HCT116 (cell line): Measurements from ENCODE around the gene EPDR1. TPM values are rescaled to one million over a fixed set of nuclear protein-coding genes. Genes with fewer than 3 reads are reported as not detected.

Source experiments
- ATAC-seq: fragments of 200-7000 bp; cut with Tn5 transposase; 2 replicates; pipeline ENCODE4 v1.9.1; 2020; ENCODE audit warnings: mild to moderate bottlenecking, moderate library complexity
- BruUV-seq: library from RNA; stranded (reverse); fragments of 400-500 nt; replicated peaks from 2 replicates; lab custom pipeline; 2021; lab: Mats Ljungman, UMichigan
- CTCF ChIA-PET: fragments of 300-600 bp; sonication (Branson Sonifier 250); formaldehyde crosslinking; loops from one replicate; lab custom pipeline; 2021; ENCODE audit warnings: antibody characterized with exemption; lab: Charles Lee
- POLR2A ChIA-PET: fragments of 300-600, 350-600 bp; sonication (Branson Sonifier 250); formaldehyde crosslinking; loops from one replicate; lab custom pipeline; 2021; ENCODE audit warnings: antibody characterized with exemption; lab: Charles Lee
- RAD21 ChIA-PET, 2 experiments: fragments of 300-600 bp; sonication (Branson Sonifier 250); formaldehyde crosslinking; loops; one replicate each; lab custom pipeline; 2023; ENCODE audit warnings: low total read pairs in 2 of 2; ENCODE audit not compliant: uncharacterized antibody in 2 of 2, unreplicated experiment in 2 of 2, low non-redundant PET in 1 of 2; lab: Charles Lee
- DNase-seq: peaks from one replicate; pipeline ENCODE4 v3.0.0-alpha.2; 2010; ENCODE audit warnings: low read depth, low spot score
- H2AFZ ChIP-seq: fragments of 200-600 bp; shearing (Covaris generic), sonication (generic); 2 replicates; pipeline ENCODE4 v1.6.1; 2017; ENCODE audit warnings: low read depth, mixed run types, mixed read lengths, antibody characterized with exemption, low read length; ENCODE audit not compliant: poor library complexity, severe bottlenecking
- H3K27ac ChIP-seq: 2 replicates; pipeline ENCODE4 v1.5.1; 2012; ENCODE audit warnings: low read depth, low read length
- H3K27me3 ChIP-seq: fragments of 200-600 bp; sonication (generic); 2 replicates; pipeline ENCODE4 v1.6.1; 2016; ENCODE audit warnings: mixed run types, low read length, mixed read lengths; ENCODE audit not compliant: insufficient read depth
- H3K36me3 ChIP-seq, 2 experiments: fragments of 200-500 bp in 1 of 2; fragments of 200-600 bp in 1 of 2; sonication (Bioruptor generic) in 1 of 2; sonication (generic) in 1 of 2; 2 replicates each; pipeline versions ENCODE4 v1.5.1 to v1.6.1; 2014 to 2016; ENCODE audit warnings: low read length in 2 of 2, inconsistent platforms in 1 of 2, mixed read lengths in 1 of 2, mixed run types in 1 of 2; ENCODE audit not compliant: insufficient read depth in 2 of 2, control insufficient read depth in 1 of 2
- H3K4me1 ChIP-seq, 2 experiments: fragments of 200-600 bp in 1 of 2; sonication (generic) in 1 of 2; 2 replicates each; pipeline versions ENCODE4 v1.5.1 to v1.6.1; 2012 to 2017; ENCODE audit warnings: low read length in 2 of 2, inconsistent platforms in 1 of 2, mild to moderate bottlenecking in 1 of 2, mixed read lengths in 1 of 2, mixed run types in 1 of 2, moderate library complexity in 1 of 2; ENCODE audit not compliant: insufficient read depth in 2 of 2, control insufficient read depth in 1 of 2
- H3K4me2 ChIP-seq: fragments of 200-600 bp; sonication (generic); 2 replicates; pipeline ENCODE4 v1.6.1; 2017; ENCODE audit warnings: mixed run types, low read length, mixed read lengths
- H3K4me3 ChIP-seq, 2 experiments: fragments of 200-600 bp in 1 of 2; sonication (generic) in 1 of 2; replicated peaks in 1 of 2; 2 replicates each; pipeline ENCODE4 v1.5.1; 2011 to 2016; ENCODE audit warnings: low read length in 2 of 2, control low read depth in 1 of 2, low read depth in 1 of 2, mild to moderate bottlenecking in 1 of 2, mixed read lengths in 1 of 2, mixed run types in 1 of 2
- H3K79me2 ChIP-seq: fragments of 200-600 bp; sonication (generic); 2 replicates; pipeline ENCODE4 v1.6.1; 2017; ENCODE audit warnings: mild to moderate bottlenecking, mixed run types, low read length, moderate library complexity, mixed read lengths; ENCODE audit not compliant: insufficient read depth
- H3K9ac ChIP-seq: fragments of 200-600 bp; sonication (generic); 2 replicates; pipeline ENCODE4 v1.6.1; 2016; ENCODE audit warnings: low read length, mixed read lengths
- H3K9me2 ChIP-seq: fragments of 200-600 bp; sonication (generic), shearing (Covaris generic); 2 replicates; pipeline ENCODE4 v1.6.1; 2017; ENCODE audit warnings: mixed run types, mild to moderate bottlenecking, moderate library complexity; ENCODE audit not compliant: insufficient read depth
- H3K9me3 ChIP-seq, 2 experiments: fragments of 200-500 bp in 1 of 2; fragments of 200-600 bp in 1 of 2; sonication (Bioruptor generic) in 1 of 2; sonication (generic) in 1 of 2; 2 replicates each; pipeline ENCODE4 v1.6.1; 2014 to 2017; ENCODE audit warnings: low read length in 2 of 2, mixed read lengths in 2 of 2, inconsistent platforms in 1 of 2, low read depth in 1 of 2, mild to moderate bottlenecking in 1 of 2, mixed run types in 1 of 2, moderate library complexity in 1 of 2; ENCODE audit not compliant: control insufficient read depth in 1 of 2, insufficient read depth in 1 of 2
- H4K20me1 ChIP-seq: fragments of 200-600 bp; sonication (generic), shearing (Covaris generic); 2 replicates; pipeline ENCODE4 v1.6.1; 2017; ENCODE audit warnings: mixed run types, mild to moderate bottlenecking, moderate library complexity; ENCODE audit not compliant: insufficient read depth
- ATF3 ChIP-seq: IDR thresholded peaks from 2 replicates; pipeline ENCODE4 v1.6.1; 2012
- CBX3 ChIP-seq: IDR thresholded peaks from 2 replicates; pipeline ENCODE4 v1.6.1; 2012; ENCODE audit warnings: low read depth
- CEBPB ChIP-seq: IDR thresholded peaks from 2 replicates; pipeline ENCODE4 v1.6.1; 2012; ENCODE audit warnings: low read depth
- CTCF ChIP-seq, 3 experiments: fragments of 200-600 bp in 1 of 3; sonication (generic) in 1 of 3; IDR thresholded peaks in 2 of 3; conservative IDR thresholded peaks in 1 of 3; 2 replicates each; pipeline ENCODE4 v1.5.1; 2012 to 2017; ENCODE audit warnings: low read depth in 2 of 3, low read length in 2 of 3, antibody characterized with exemption in 1 of 3, borderline replicate concordance in 1 of 3, control low read depth in 1 of 3, mild to moderate bottlenecking in 1 of 3, mixed read lengths in 1 of 3, mixed run types in 1 of 3, moderate library complexity in 1 of 3; ENCODE audit not compliant: insufficient read depth in 1 of 3
- EGR1 ChIP-seq: IDR thresholded peaks from 2 replicates; pipeline ENCODE4 v1.6.1; 2012; ENCODE audit warnings: low read depth
- ELF1 ChIP-seq: IDR thresholded peaks from 2 replicates; pipeline ENCODE4 v1.6.1; 2012; ENCODE audit warnings: low read depth, borderline replicate concordance
- EZH2 ChIP-seq: fragments of 200-600 bp; sonication (generic); IDR thresholded peaks from 2 replicates; pipeline ENCODE4 v1.6.1; 2017; ENCODE audit warnings: antibody characterized with exemption, mixed run types
- EZH2phosphoT487 ChIP-seq: fragments of 200-600 bp; IDR thresholded peaks from 2 replicates; pipeline ENCODE4 v1.6.1; 2018; ENCODE audit warnings: antibody characterized with exemption, borderline replicate concordance
- JUND ChIP-seq: IDR thresholded peaks from 2 replicates; pipeline ENCODE4 v1.6.1; 2012
- POLR2A ChIP-seq: IDR thresholded peaks from 2 replicates; pipeline ENCODE4 v1.7.0; 2011; ENCODE audit warnings: borderline replicate concordance; ENCODE audit not compliant: insufficient read depth, insufficient read length; ENCODE audit errors: extremely low read depth
- POLR2AphosphoS5 ChIP-seq: IDR thresholded peaks from 2 replicates; pipeline ENCODE4 v1.6.1; 2011; ENCODE audit warnings: mild to moderate bottlenecking, low read depth, low read length, moderate library complexity
- RAD21 ChIP-seq: IDR thresholded peaks from 2 replicates; pipeline ENCODE4 v1.6.1; 2012; ENCODE audit warnings: low read depth, mild to moderate bottlenecking
- SIN3A ChIP-seq: IDR thresholded peaks from 2 replicates; pipeline ENCODE4 v1.6.1; 2012; ENCODE audit warnings: low read depth
- SP1 ChIP-seq: IDR thresholded peaks from 2 replicates; pipeline ENCODE4 v1.6.1; 2012; ENCODE audit warnings: low read depth
- SRF ChIP-seq: IDR thresholded peaks from 2 replicates; pipeline ENCODE4 v1.6.1; 2012; ENCODE audit warnings: low read depth
- TCF7L2 ChIP-seq: IDR thresholded peaks from 2 replicates; pipeline ENCODE4 v1.7.0; 2011; ENCODE audit warnings: borderline replicate concordance, inconsistent platforms; ENCODE audit not compliant: insufficient read depth, insufficient read length; ENCODE audit errors: extremely low read depth
- ZBTB33 ChIP-seq: IDR thresholded peaks from 2 replicates; pipeline ENCODE4 v1.6.1; 2011; ENCODE audit warnings: mild to moderate bottlenecking, low read length, moderate library complexity; ENCODE audit not compliant: insufficient replicate concordance; ENCODE audit errors: extremely low read depth
- ZFX ChIP-seq: fragments of 450-650 bp; IDR thresholded peaks from 2 replicates; pipeline ENCODE4 v1.6.1; 2017
- ZNF274 ChIP-seq: fragments of 200-500 bp; sonication (Bioruptor generic); IDR thresholded peaks from 2 replicates; pipeline ENCODE4 v1.6.1; 2014; ENCODE audit warnings: mild to moderate bottlenecking, low read depth, low read length, inconsistent platforms
- intact Hi-C: fragments of 100-400 bp; cut with micrococcal nuclease; formaldehyde crosslinking; loops from 2 replicates; pipeline ENCODE4 v1.10.0; 2022
- total RNA-seq: library from RNA; stranded (reverse); gene quantifications from one replicate; pipeline ENCODE4 v1.2.1, GENCODE V29; 2021; ENCODE audit not compliant: unreplicated experiment

The EPDR1 gene
- total RNA-seq, 1 experiment from 2014 or later, result 8.0 TPM

GRCh38 chr7:37947941-37948210 is 27.4 kb downstream of the EPDR1 start (continued):
- TF ChIP-seq CTCF (IDR thresholded peaks at IDR 0.05 in 2 of 3, conservative IDR thresholded peaks at IDR 0.05 in 1 of 3; ENCODE audit: borderline replicate concordance in 1 of 3, insufficient read depth in 1 of 3, low read depth in 2 of 3, low read length in 2 of 3) (no peak), ELF1 (no peak)

GRCh38 chr7:37952240-37952639 is 31.8 kb downstream of the EPDR1 start:
- CTCF ChIA-PET, result no interaction called here
- DNase-seq, result no peak
- Histone ChIP-seq H3K9me3 (no peaks in the 10 kb centered on the region), H3K9ac (no peak overlapping the region), H3K4me2 (no peak overlapping the region), H3K4me1 (no peaks in the 10 kb centered on the region), H3K27ac (no peak overlapping the region), H3K27me3 (no peaks in the 10 kb centered on the region), H3K36me3 (no peaks in the 10 kb centered on the region), H4K20me1 (no peaks in the 10 kb centered on the region), H3K79me2 (peaks cover 5% of the 10 kb centered on the region; the same call in 1 of the 2 replicates), H3K9me2 (no peaks in the 10 kb centered on the region), H2AFZ (no peak overlapping the region), H3K4me3 (no peak overlapping the region)
- POLR2A ChIA-PET, result no interaction called here
- no TSS peak for BruUV-seq
- no peak for ATAC-seq
- RAD21 ChIA-PET, result no interaction called here
- intact Hi-C loops, result no loop called here
- no peak for TF ChIP-seq SIN3A
- TF ChIP-seq ELF1, result no peak
- TF ChIP-seq ZNF274, result no peak
- no peak for TF ChIP-seq SP1
- no peak for TF ChIP-seq JUND
- TF ChIP-seq CEBPB, result no peak
- TF ChIP-seq POLR2A, result no peak
- TF ChIP-seq SRF, result no peak
- TF ChIP-seq RAD21, result no peak
- no peak for TF ChIP-seq ATF3
- TF ChIP-seq ZFX, result no peak
- TF ChIP-seq CBX3, result no peak
- TF ChIP-seq POLR2AphosphoS5, result no peak
- no peak for TF ChIP-seq CTCF (IDR thresholded peaks at IDR 0.05 in 2 of 3, conservative IDR thresholded peaks at IDR 0.05 in 1 of 3; ENCODE audit: borderline replicate concordance in 1 of 3, insufficient read depth in 1 of 3, low read depth in 2 of 3, low read length in 2 of 3)
- TF ChIP-seq EZH2phosphoT487, result no peak
- TF ChIP-seq TCF7L2, result no peak
- no peak for TF ChIP-seq EGR1
- TF ChIP-seq ZBTB33, result no peak
- no peak for TF ChIP-seq EZH2
